GM13976 (cell line): ENCODE data around the gene IGF2BP2.

Experiments
- DNase-seq: peaks from one replicate; pipeline ENCODE4 v3.0.0; 2012; ENCODE audit warnings: low spot score
- CTCF ChIP-seq: IDR thresholded peaks from 2 replicates; pipeline ENCODE4 v1.5.1; 2012; ENCODE audit warnings: borderline replicate concordance, mild to moderate bottlenecking; ENCODE audit not compliant: insufficient read depth; ENCODE audit errors: extremely low read depth, missing control alignments, control extremely low read depth
- in situ Hi-C: fragments of 300-500 bp; cut with MboI; formaldehyde crosslinking; loops from one replicate; pipeline ENCODE4 v1.12.0; 2022; ENCODE audit warnings: low sequenced_read_pairs, mixed read lengths, inconsistent platforms; ENCODE audit not compliant: unreplicated experiment

Gene IGF2BP2

GRCh38 chr3:185852635-185853034 is 27.8 kb upstream of the IGF2BP2 start:
- no peak for TF ChIP-seq CTCF
- in situ Hi-C loops = no loop called here
- no peak for DNase-seq

- DNase-seq = no peak
- no peak for TF ChIP-seq CTCF
- in situ Hi-C loops = no loop called here
Measured at GRCh38 chr3:185851959-185852358, 27.1 kb upstream of the IGF2BP2 start.

GRCh38 chr3:185851046-185851445 is 26.2 kb upstream of the IGF2BP2 start:
- in situ Hi-C loops = no loop called here
- DNase-seq = no peak
- no peak for TF ChIP-seq CTCF

- no peak for TF ChIP-seq CTCF
- in situ Hi-C loops = no loop called here
- no peak for DNase-seq
Measured at GRCh38 chr3:185847506-185847905, 22.7 kb upstream of the IGF2BP2 start.

- no peak for TF ChIP-seq CTCF
- no peak for DNase-seq
- in situ Hi-C loops = no loop called here
Measured at GRCh38 chr3:185846037-185846436, 21.2 kb upstream of the IGF2BP2 start.

GRCh38 chr3:185844051-185844450 is 19.2 kb upstream of the IGF2BP2 start:
- in situ Hi-C loops = no loop called here
- TF ChIP-seq CTCF = no peak
- DNase-seq = no peak

GRCh38 chr3:185843635-185844034 is 18.8 kb upstream of the IGF2BP2 start:
- no peak for DNase-seq
- in situ Hi-C loops = no loop called here
- no peak for TF ChIP-seq CTCF
